Epithelial cell of proximal tubule (primary cell): ENCODE results near the gene DNAJB8. TPM values are rescaled to one million over a fixed set of nuclear protein-coding genes. Genes with fewer than 3 reads are reported as not detected.

Experiments used
- DNase-seq: peaks from one replicate; pipeline ENCODE4 v3.0.0-alpha.2; 2011; ENCODE audit warnings: low read depth
- H3K4me3 ChIP-seq: 2 replicates; pipeline ENCODE4 v1.5.1; 2011; ENCODE audit warnings: low read depth, mild to moderate bottlenecking, low read length
- CTCF ChIP-seq: conservative IDR thresholded peaks from 2 replicates; pipeline ENCODE4 v1.5.1; 2012; ENCODE audit warnings: low read depth, mild to moderate bottlenecking, low read length
- total RNA-seq: library from RNA; depleted of rRNA; stranded (reverse); fragments of >200 nt; gene quantifications from 2 replicates; pipeline ENCODE4 v1.2.3, GENCODE V29; 2015

DNAJB8 gene
- total RNA-seq, 1 donor from 2014 or later = not detected

GRCh38 chr3:128455116-128455515 lies 11.6 kb downstream of the DNAJB8 start:
- DNase-seq = no peak
- TF ChIP-seq CTCF = no peak

GRCh38 chr3:128454310-128454618 lies 12.4 kb downstream of the DNAJB8 start:
- no peak for DNase-seq
- no peak overlapping the region for H3K4me3 ChIP-seq
- TF ChIP-seq CTCF = no peak

More at GRCh38 chr3:128455116-128455515, 11.6 kb downstream of the DNAJB8 start:
- no peak overlapping the region for H3K4me3 ChIP-seq

GRCh38 chr3:128453501-128454309 lies 13.0 kb downstream of the DNAJB8 start:
- no peak for DNase-seq
- TF ChIP-seq CTCF = no peak

GRCh38 chr3:128452678-128453275 lies 13.9 kb downstream of the DNAJB8 start:
- H3K4me3 ChIP-seq = no peak overlapping the region
- DNase-seq = no peak
- no peak for TF ChIP-seq CTCF

More at GRCh38 chr3:128453501-128454309, 13.0 kb downstream of the DNAJB8 start:
- no peak overlapping the region for H3K4me3 ChIP-seq

GRCh38 chr3:128452120-128452519 lies 14.6 kb downstream of the DNAJB8 start:
- no peak for DNase-seq
- no peak for TF ChIP-seq CTCF
- no peak overlapping the region for H3K4me3 ChIP-seq

- no peak for DNase-seq
- TF ChIP-seq CTCF = no peak
- H3K4me3 ChIP-seq = no peak overlapping the region
These were observed 17.5 kb downstream of the DNAJB8 start for GRCh38 chr3:128449111-128449638.
